Measurements from ENCODE around the gene SOD3. TPM values are rescaled to one million over a fixed set of nuclear protein-coding genes. Genes with fewer than 3 reads are reported as not detected.
A peak's percentile ranks its signal among the peaks of the same experiment; 100 is the strongest.

The SOD3 gene
- total and polyA plus RNA-seq, 2 of the 8 experiments (the other 6 are each of a cell fraction or from before 2014, with no cell fraction given), result 4.9 TPM

DNA sequence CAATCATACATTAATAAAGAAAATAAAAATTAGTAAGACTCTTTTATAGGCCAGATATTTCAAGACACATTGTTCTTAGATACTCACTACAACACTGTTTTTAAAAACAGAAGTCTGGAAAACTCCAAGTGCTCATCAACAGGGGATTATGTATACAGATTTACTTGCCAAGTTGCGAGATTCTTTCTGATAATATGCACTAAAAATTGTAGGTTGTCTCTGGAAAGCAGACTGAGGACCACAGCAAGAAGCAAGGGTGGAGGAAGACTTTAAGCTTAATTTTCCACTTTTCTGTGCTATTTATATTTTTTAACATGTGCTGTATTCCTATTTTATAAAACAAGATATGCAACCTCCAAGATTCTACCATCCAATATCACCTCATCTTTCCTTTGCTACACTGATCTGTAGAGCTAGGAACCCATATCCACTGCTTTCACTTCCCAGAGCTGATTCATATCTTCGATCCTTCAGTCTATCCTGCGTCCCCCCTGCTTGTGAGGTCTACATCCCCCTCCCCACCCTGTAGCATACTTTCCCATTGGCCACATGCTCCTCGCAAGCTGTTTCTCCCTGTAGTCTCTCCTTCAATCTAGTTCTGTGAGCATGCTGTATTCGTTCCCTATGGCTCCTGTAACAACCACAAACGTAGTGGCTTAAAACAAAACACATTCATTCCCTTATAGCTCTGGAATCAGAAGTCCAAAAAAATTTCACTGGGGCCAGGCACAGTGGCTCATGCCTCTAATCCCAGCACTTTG, 15.7 kb downstream of the SOD3 start:
- 83% methylated on average over 6 of the region's 6 CpGs; no CpG with 5 or more reads in 1 of the 2 experiments for WGBS, 2 experiments (ENCODE audit: extremely low coverage in 1 of 2, insufficient coverage in 1 of 2, insufficient read length in 1 of 2, insufficient replicate concordance in 2 of 2, low coverage in 1 of 2, low lambda C conversion rate in 2 of 2, missing lambda C conversion rate in 1 of 2)
- no peak overlapping the region for H3K27ac ChIP-seq (ENCODE audit: low read depth, low read length)
- ChIA-PET CTCF (ENCODE audit: partially characterized antibody) (interaction anchor here (0.7 to 2.8 kb wide), 11 partner anchors 11 to 297 kb away, joined by 3 to 14 read pairs (median 4); no protein-coding TSS in a partner anchor), POLR2A (ENCODE audit: partially characterized antibody) (no interaction called here)
- H3K23ac ChIP-seq (ENCODE audit: insufficient read length), result no peak overlapping the region
- no peak overlapping the region for H2BK12ac ChIP-seq (ENCODE audit: low read depth, low read length)
- no peak overlapping the region for H3K9ac ChIP-seq (replicated peaks in 1 of 4; ENCODE audit: extremely low read depth in 1 of 4, low read depth in 3 of 4, low read length in 3 of 4)
- H3K14ac ChIP-seq (ENCODE audit: insufficient read length), result no peak overlapping the region
- no peak overlapping the region for H3K18ac ChIP-seq (ENCODE audit: extremely low read depth, low read length)
- no peak overlapping the region for H4K91ac ChIP-seq (replicated peaks; ENCODE audit: insufficient read length, low read length)
- no peaks in the 10 kb centered on the region for H3K79me1 ChIP-seq (ENCODE audit: low read depth, low read length)
- H2AFZ ChIP-seq (ENCODE audit: low read length), result no peak overlapping the region
- no peak overlapping the region for H3K56ac ChIP-seq (replicated peaks; ENCODE audit: insufficient read length, low read depth, low read length)
- FAIRE-seq, result no peak
- H2BK20ac ChIP-seq (ENCODE audit: low read length), result no peak overlapping the region
- H3K4me2 ChIP-seq (ENCODE audit: insufficient read depth in 1 of 2, low read depth in 2 of 2, low read length in 2 of 2), result no peak overlapping the region
- no peaks in the 10 kb centered on the region; a peak in 1 of 8 replicates for H3K36me3 ChIP-seq (ENCODE audit: control insufficient read depth in 2 of 4, insufficient read depth in 4 of 4, low read length in 3 of 4)
- no peak for DNase-seq (ENCODE audit: low read depth in 1 of 2, low spot score in 2 of 2)
- no peak overlapping the region for H2BK5ac ChIP-seq (ENCODE audit: low read depth, low read length)
- H3K23me2 ChIP-seq (ENCODE audit: low read depth, low read length), result no peaks in the 10 kb centered on the region
- H4K8ac ChIP-seq (ENCODE audit: extremely low read depth, insufficient read depth, low read length), result no peak overlapping the region
- H2BK120ac ChIP-seq (replicated peaks; ENCODE audit: low read depth, low read length), result no peak overlapping the region
- no peak overlapping the region for H4K5ac ChIP-seq (ENCODE audit: insufficient read length, low read depth, low read length)
- H3K4ac ChIP-seq (replicated peaks; ENCODE audit: insufficient read length, low read depth, low read length), result no peak overlapping the region
- H3K4me1 ChIP-seq (replicated peaks in 1 of 4; ENCODE audit: control insufficient read depth in 3 of 4, insufficient read depth in 4 of 4, low read length in 3 of 4), result peaks cover 0 to 6% (median 3%) of the 10 kb centered on the region in 4 experiments; a peak in 3 of 7 replicates
- H3K9me3 ChIP-seq (ENCODE audit: insufficient read depth in 2 of 2, low read depth in 1 of 2, low read length in 1 of 2), result no peaks in the 10 kb centered on the region
- no peaks in the 10 kb centered on the region for H3K27me3 ChIP-seq (replicated peaks in 1 of 4; ENCODE audit: control insufficient read depth in 3 of 4, extremely low read depth in 1 of 4, insufficient read depth in 3 of 4, low read length in 3 of 4)
- no peaks in the 10 kb centered on the region for H3K79me2 ChIP-seq (ENCODE audit: control insufficient read depth in 1 of 2, insufficient read depth in 2 of 2, low read length in 2 of 2)
- peak overlapping the region; percentile 17; the same call in 1 of the 2 replicates for H2AK5ac ChIP-seq (ENCODE audit: low read depth, low read length)
- H3K4me3 ChIP-seq (ENCODE audit: extremely low read depth in 1 of 4, insufficient read depth in 2 of 4, low read depth in 3 of 4, low read length in 4 of 4), result no peak overlapping the region
- H2BK15ac ChIP-seq (ENCODE audit: low read length), result no peak overlapping the region
- H4K20me1 ChIP-seq (replicated peaks in 1 of 2; ENCODE audit: control insufficient read depth in 1 of 2, insufficient read depth in 2 of 2, low read length in 2 of 2), result no peaks in the 10 kb centered on the region
- TF ChIP-seq SAP30 (IDR thresholded peaks at IDR 0.05; ENCODE audit: insufficient read depth, insufficient replicate concordance, low read length) (no peak), NANOG (IDR thresholded peaks at IDR 0.05; ENCODE audit: insufficient read depth, low read depth, low read length, poor library complexity, severe bottlenecking) (no peak), POLR2A (IDR thresholded peaks at IDR 0.05; ENCODE audit: control extremely low read depth in 1 of 2, low read depth in 2 of 2, low read length in 2 of 2) (no peak), EP300 (IDR thresholded peaks at IDR 0.05; ENCODE audit: borderline replicate concordance in 1 of 2, low read depth in 2 of 2, low read length in 2 of 2) (no peak), YY1 (IDR thresholded peaks at IDR 0.05; ENCODE audit: low read depth, low read length) (no peak), GTF2F1 (IDR thresholded peaks at IDR 0.05; ENCODE audit: borderline replicate concordance, low read depth, low read length) (no peak), CTBP2 (IDR thresholded peaks at IDR 0.05; ENCODE audit: borderline replicate concordance, insufficient read depth, insufficient read length, low read length) (no peak), BCL11A (IDR thresholded peaks at IDR 0.05; ENCODE audit: low read depth in 2 of 2, low read length in 2 of 2) (no peak), HDAC6 (IDR thresholded peaks at IDR 0.05; ENCODE audit: low read depth, low read length) (no peak), SRF (IDR thresholded peaks at IDR 0.05; ENCODE audit: low read depth, low read length) (no peak), BACH1 (IDR thresholded peaks at IDR 0.05; ENCODE audit: low read length) (no peak)
- TF ChIP-seq, protein P1, sequence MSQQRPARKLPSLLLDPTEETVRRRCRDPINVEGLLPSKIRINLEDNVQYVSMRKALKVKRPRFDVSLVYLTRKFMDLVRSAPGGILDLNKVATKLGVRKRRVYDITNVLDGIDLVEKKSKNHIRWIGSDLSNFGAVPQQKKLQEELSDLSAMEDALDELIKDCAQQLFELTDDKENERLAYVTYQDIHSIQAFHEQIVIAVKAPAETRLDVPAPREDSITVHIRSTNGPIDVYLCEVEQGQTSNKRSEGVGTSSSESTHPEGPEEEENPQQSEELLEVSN (IDR thresholded peaks at IDR 0.05), result no peak
